Activated CD4-positive, CD25-positive, alpha-beta regulatory T cell treated with anti-CD3 and anti-CD28 coated beads, Interleukin-2, amount 50 U/mL, for 72 hours (primary cell): ENCODE measurements around the gene CACNA1D.
"Not testable (repeated sequence)": the region's sequence is repeated elsewhere in the genome, so short reads cannot be mapped to it uniquely, and the experiment has no call there.

ENCODE experiments used
- DNase-seq: peaks from one replicate; pipeline ENCODE4 v3.0.0; 2021

Gene CACNA1D

DNA sequence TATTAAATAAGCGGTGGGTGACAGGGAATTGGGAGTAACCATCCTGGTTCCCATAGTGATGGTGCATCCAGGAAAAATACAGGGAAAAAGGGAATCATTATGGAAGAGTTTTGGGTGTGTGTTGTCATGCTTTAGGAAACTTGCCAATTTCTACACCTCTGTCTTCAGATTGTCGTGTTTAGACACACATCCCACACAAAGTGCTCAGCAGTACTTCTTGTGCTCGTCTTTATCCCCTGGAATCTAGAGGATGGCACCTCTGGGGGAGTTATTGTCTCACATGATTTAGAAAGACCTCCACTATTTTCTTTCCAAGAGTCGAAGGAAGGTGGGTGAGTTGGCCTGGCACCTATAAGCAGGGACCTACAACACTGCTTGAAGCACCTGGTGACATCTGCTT, 35.8 kb downstream of the CACNA1D start:
- no peak for DNase-seq

DNA sequence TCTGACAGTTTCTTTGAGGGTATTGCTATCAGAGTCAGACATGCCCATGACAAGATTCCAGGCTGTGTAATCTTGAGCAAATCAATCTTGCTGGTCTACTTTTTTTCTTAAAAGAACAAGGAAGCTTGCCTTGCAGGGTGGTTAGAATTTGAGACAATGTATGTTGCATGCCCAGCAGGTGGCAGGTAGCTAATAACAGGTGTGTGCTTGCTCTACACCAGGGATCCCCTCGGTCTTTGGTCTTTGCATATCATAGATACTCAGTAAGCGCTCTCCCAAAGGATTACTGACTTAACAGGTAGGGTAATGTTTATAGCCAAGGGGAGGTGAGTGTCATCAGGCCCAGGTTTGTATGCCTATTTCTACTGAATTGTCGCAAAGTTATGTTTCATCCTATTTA, 37.3 kb downstream of the CACNA1D start:
- no peak for DNase-seq

DNA sequence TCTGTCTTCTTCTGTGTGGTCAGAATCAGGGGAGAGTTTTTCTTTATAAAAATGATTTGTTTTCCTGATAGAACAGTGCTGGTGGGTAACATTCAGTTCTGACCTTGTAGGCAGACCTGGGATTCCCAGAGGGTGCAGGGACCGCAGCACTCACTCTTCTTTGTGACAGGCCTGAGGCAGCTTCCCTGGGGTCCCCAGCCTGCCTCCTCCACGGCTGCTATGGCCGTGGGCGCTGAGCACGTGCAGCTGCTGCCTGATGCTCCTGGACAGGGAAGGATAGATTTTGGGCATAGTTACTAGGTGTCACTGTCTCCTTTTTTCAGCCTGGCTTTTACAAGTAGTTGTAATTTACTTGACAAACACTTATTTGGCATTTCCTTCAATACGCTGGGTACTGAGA, 39.1 kb downstream of the CACNA1D start:
- DNase-seq, result no peak

DNA sequence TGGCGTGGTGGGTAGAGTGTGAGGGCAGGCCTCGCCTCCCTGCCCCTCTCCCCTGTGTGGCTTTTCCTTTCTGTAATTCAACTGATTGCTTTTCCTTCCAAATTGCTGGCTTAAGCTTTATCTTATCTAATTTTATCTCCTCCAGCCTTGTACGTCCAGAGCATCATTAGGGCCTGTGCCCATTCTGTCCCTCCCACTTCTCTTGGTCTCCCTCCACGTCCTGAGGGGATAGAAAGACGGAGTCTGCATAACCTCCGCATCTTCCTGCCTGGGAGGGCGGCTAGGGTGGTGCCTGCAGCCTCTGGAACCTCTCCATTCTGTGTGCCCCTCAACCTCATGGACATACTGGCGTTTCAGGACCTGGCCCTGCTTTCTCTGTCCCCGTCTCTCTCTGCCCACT, 39.8 kb downstream of the CACNA1D start:
- DNase-seq, result no peak

- no peak for DNase-seq
Observed at GRCh38 chr3:53534676-53535400, 40.4 kb downstream of the CACNA1D start.

DNA sequence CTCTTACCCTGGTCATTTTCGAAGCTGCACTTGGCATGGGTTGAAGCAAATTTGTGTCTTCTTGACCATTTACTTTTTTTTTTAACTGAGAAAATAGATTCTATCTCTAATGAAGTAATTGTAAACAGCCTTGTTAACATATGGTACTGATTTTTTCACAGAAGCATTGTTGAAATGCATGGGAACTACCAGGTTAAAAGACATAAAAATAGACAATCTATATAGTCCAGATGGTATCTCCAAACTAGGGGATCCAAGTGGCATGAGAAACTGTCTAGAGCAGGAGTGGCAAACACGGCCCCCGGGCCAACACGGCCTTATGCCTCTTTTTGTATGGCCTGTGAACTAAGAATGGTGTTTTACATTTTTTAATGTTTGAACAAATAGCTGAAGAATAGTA, 41.9 kb downstream of the CACNA1D start:
- DNase-seq, result no peak

DNA sequence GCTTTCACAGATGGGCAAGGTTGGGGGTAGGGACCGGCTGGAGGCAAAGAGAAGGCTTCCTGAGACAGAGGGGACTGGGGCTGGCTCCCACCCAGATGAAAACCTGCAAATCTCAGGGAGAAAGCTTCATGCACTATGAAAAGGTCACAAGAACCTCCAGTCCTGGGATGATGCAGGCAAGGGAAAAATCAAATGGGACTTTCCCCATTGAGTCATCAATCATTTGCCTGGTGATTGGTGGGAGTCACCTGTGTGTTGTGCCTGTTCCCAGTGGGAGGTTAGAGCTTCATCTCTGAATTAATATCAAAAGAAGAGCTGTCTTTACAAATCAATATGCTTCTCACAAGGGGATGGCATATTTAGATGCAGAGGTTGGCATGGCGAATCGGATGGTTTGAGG, 49.9 kb downstream of the CACNA1D start:
- no peak for DNase-seq

- DNase-seq, result no peak
Observed at GRCh38 chr3:53545310-53545995, 51.0 kb downstream of the CACNA1D start.

- DNase-seq, result no peak
Observed at GRCh38 chr3:53545996-53546359, 51.6 kb downstream of the CACNA1D start.

DNA sequence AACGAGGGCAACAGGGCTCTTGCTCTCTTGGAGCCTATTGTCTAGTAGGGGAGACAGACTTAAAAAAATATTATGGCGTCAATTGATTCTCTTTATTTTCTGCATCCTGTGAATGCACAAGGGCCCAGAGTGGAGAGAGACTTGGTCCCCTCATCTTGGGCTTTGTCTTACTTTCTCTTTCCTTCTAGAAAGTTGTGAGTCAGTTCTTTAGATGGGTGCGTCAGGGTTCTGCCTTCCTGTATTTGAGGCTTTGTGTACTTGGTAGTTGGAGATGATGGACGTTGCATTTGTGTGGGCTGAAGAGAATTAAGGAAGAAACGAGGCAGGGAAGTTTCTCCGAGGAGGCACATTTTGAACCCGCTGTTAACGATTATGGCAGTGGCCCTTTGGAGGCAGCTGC, 52.9 kb downstream of the CACNA1D start:
- no peak for DNase-seq

DNA sequence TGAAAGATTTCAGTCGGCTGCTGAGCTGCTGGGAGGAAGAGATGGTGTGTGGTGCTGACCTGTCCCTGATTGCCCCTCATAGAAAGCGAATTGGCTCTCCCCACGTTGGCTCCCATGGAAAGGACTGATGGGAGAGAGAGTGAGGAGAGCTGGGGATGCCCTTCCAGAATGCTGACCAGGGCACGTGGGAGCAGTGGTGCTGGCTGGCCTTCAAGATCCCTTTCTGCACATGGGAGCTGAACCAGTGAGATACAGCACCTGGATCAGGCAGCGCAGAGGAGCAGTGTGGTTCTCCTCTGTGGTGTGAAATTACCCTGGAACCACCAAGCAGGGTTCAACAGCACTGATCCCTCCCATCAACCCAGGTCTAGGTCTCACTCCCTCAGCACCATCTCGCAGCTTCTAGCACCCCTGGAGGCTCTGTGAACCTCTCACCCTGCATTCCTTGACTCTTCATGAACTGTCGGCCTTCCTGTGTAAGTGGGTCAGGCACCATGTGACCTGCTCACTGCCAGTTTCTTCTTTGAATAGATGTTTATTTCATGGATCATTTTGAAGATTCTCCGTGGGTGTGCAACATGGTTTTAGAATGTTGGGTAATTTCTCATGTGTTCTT, 55.7 kb downstream of the CACNA1D start:
- DNase-seq, result no peak

DNA sequence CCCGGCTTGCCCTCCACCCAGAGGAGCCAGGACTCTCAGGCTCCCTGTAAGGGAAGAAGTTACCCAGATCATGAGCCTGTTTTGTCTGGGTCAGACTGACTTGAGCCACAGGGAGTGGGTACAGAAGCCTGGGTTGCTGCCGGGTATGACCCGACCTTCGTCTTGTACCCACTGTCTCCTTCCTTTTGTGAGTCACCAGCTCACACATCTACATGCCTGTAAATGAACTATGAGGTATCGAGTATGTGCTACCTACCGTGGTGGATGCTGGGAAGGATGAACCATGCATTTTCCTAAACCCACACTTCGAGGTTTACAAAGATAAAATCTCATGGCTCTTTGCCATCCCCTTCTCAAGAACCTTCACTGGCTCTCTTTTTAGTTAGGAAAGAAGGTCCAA, 56.9 kb downstream of the CACNA1D start:
- DNase-seq, result no peak

DNA sequence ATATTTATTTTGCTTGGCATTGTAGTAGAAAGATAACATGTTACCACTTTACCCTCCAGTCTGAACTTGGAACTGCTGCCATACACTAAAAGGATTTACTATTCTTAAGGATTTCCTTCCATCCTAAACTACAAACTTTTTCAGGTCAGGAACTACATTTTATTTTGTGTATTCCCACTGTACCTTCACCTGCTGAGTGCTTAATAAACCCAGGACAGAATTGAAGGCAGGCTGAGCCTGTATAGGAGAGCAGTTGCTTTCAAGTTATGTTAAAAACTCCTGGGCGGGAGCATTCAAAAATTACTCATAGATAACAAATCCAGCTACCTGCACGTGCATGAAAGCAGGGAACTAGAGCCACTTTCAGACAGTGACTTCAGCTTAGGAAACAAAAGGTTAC, 58.3 kb downstream of the CACNA1D start:
- DNase-seq, result no peak

DNA sequence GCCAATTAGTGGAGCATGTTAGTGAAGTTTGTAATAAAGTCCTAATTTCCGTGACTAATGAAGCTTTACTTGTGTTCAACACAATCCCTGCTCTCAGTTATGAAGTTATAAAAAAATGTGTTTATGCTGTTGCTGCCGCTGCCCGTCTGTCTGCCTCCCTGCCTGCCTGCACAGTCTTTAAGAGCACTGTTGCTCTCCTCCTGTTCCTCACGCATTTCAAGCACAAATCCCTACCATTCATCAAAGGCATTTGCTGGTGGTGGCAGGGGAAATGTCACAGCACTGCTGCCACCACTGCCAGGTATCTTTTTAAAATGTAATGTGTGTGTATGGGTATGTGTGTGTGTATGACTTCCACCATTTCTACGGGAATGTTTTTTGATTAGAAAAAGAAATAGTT, 58.8 kb downstream of the CACNA1D start:
- DNase-seq, result no peak

- DNase-seq, result no peak
Observed at GRCh38 chr3:53554559-53555067, 60.2 kb downstream of the CACNA1D start.

- no peak for DNase-seq
Observed at GRCh38 chr3:53555068-53555588, 60.7 kb downstream of the CACNA1D start.

DNA sequence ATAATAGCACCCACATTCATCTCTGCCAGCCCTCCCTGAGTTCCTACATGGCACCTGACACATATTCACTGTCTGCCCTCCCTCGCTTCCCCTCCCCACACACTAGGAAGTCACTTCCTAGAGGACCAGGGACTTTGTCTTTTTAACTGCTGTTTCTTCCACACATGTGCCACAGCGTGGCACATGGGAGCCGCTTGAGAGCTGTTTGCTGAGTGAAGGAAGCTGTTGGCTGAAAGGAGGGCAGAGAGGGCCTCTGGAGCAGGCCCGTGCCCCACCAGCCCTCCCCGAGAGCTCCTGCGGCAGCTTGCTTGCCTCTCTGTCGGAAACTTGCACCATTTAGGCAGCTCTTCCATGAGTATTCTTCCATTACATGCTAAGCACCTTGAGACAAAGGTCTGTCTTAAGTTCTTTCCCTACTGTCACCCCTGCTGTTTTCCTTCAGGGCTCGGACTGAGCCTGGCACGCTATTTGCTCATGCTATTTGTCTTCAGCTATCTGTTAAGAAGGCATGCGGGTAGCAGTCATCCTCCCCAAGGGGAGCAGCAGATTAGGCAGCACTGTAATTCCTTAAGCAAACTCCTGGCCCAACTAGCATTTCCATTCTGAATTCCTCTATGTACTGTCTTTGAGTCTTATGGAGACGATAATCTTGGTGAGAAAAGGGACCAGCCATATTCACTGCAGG, 72.2 kb downstream of the CACNA1D start:
- DNase-seq, result no peak

DNA sequence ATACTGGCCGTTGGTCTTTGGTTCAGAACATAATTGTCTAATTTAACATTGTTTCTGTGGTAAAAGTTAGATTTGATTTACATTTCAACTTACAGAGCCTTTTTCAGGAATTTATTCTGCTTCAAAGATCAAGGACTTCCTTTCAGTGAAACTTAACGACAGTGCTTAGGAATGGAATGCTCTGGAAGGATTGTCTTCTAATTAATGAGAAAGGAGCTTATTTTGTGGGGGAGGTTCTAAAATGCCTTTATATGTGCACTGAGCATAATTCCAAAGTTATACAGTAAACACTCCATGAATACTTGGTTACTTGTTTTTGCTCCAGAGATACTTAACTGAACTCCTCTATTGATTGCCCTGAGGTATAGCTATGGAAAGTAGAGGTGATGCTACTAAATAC, 75.7 kb downstream of the CACNA1D start:
- DNase-seq, result no peak

DNA sequence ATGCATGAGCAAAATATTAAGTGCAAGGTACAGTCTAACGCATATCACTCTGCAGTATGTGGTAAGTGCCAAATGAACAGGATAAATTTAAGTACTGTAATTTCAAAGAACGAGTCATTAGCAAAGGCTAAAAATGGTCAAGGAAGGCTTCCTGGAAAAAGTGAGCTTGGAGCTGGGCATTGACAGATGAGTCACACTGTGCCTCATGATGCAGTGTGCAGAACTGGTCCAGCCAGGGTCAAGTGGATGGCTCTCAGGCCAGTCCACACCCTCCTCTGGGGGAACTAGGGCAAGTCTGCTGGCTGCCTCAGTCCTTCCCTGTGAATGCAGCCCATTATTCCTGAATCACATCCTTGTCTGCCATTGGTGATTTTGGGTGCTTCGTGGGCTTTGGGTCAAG, 76.3 kb downstream of the CACNA1D start:
- no peak for DNase-seq

DNA sequence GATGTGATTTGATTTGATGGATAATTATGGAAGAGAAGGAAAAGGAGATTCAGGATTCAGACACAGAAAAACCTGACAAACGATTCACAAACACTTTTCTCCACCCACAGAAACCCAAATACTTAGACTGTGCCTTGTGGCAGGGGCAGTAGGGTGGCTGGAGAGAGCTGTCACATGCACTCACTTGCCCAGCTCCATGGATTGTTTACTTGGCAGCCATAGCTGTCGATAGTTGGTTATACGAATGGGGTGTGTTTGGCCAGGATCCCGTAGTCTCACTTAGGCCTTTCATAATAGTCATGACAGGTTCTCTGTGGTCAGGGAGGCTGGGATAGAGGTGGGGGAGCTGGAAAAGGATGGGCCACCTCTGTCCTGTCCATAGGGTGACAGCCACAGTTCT, 76.9 kb downstream of the CACNA1D start:
- no peak for DNase-seq

- DNase-seq, result not testable (repeated sequence)
Observed at GRCh38 chr3:53572184-53572583, 77.8 kb downstream of the CACNA1D start.

DNA sequence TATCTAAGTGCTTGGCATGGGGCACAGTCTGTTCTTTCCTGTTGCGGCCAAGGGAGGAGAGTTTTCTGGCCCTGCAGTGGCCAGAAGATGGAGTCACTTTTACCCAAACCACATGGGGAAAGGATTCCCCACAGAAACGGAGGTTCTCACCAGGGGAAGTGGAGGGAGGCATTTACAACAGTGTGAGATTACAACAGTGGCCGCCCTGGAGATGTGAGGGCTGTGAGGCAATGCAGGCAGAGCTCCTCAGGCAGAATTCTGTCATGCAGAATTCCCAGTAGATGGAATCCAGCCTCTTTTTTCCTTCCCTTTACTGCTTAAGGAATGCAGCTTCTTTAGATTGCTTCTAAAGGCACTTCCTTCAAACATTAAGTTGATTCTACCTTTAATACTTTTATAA, 83.1 kb downstream of the CACNA1D start:
- DNase-seq, result no peak

GRCh38 chr3:53579636-53580035, 85.2 kb downstream of the CACNA1D start:
- no peak for DNase-seq
